Measurements from ENCODE around the gene KRTAP5-6.
"Not testable (repeated sequence)": the region's sequence is repeated elsewhere in the genome, so short reads cannot be mapped to it uniquely, and the experiment has no call there.

Gene KRTAP5-6

GRCh38 chr11:1696608-1697570 is at the start of gene KRTAP5-6:
KRTAP5-6 (plus strand) TSS chr11:1697195; CDS start chr11:1697246, 51 bp downstream.
- no peak for DNase-seq

- no peak for DNase-seq
Measured at GRCh38 chr11:1647901-1648652, 48.9 kb upstream of the KRTAP5-6 start.

GRCh38 chr11:1648653-1649420 is 48.2 kb upstream of the KRTAP5-6 start:
- DNase-seq: no peak

DNA sequence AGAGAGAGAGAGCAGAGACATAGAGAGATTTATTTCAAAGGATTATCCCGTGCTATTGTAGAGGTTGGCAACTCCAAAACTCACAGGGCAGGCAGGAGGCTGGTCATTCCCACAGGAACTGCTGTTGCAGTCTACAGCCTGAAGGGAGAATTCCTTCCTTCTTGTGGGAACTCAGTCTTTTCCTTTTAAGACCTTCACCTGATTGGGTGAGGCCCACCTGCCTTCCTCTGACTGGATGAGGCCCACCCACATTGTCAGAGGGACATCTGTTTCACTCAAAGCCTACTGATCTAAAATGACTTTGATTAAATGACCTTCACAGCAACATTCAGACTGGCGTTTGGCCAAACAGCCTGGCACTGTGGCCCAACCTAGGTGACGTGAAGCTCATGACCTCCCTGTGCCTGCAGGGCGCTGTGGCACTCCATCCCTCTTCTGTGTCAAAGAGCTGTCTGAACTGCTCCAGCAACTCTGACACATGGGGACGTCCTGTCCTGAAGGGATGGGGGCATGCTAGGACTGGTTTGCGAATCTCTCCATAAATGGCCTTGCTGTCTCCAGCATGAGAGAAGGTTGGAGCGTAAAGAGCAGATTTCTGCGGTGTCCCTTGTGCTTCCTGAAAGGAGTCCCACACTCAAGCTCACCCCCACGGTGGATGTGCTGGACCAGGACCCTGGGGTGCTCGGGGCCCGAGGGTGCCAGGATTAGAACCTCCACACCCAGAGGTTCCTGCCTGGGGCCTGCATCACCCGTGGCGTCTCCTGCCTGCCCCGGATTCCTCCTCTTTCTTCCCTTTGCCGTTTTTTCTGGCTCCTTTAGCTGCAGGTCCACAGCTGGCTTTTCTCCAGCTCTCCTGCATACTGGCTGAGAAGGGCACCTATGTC is 46.7 kb upstream of the KRTAP5-6 start:
- no peak for DNase-seq

- no peak for DNase-seq
Measured at GRCh38 chr11:1650918-1651262, 46.1 kb upstream of the KRTAP5-6 start.

DNA sequence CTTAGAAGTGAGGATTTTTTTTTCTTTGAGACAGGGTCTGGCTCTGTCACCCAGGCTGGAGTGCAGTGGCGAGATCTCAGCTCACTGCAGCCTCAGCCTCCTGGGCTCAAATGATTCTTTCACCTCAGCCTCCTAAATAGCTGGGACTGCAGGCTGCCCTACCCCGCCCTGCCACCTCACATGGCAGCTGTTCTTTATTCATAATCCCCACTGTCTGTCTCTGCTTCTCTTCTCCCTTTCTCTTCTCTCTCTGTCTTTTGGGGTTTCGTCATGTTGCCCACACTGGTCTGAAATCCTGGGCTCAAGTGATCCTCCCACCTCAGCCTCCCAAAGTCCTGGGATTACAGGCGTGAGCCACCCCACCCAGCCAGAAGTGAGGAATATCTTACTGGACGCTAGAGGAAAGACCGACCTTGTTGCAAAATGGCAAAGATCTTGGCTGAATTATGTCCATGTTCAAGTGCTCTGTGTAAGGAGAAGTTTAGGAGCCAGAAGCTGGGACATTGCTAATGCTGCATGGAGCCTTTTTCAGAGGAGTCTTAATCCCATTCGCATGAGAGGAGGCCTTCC is 45.5 kb upstream of the KRTAP5-6 start:
- DNase-seq: no peak

- DNase-seq: no peak
Measured at GRCh38 chr11:1652026-1652425, 45.0 kb upstream of the KRTAP5-6 start.

DNA sequence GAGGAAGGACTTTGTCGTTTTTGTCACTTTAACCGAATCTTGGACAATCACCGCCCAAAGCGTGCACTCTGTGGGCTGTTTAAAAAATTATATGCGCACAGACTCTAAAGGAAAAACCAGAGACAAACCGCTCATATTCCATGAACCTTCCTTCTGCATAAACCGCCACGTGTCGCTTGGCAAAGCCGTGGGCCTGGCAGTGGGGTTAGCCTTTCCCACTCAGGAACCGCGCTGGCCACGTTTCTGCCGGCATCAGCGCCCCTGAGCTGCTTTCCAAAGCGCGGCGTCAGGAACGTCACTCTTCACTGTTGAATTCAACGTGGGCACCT is 44.6 kb upstream of the KRTAP5-6 start:
- DNase-seq: no peak

DNA sequence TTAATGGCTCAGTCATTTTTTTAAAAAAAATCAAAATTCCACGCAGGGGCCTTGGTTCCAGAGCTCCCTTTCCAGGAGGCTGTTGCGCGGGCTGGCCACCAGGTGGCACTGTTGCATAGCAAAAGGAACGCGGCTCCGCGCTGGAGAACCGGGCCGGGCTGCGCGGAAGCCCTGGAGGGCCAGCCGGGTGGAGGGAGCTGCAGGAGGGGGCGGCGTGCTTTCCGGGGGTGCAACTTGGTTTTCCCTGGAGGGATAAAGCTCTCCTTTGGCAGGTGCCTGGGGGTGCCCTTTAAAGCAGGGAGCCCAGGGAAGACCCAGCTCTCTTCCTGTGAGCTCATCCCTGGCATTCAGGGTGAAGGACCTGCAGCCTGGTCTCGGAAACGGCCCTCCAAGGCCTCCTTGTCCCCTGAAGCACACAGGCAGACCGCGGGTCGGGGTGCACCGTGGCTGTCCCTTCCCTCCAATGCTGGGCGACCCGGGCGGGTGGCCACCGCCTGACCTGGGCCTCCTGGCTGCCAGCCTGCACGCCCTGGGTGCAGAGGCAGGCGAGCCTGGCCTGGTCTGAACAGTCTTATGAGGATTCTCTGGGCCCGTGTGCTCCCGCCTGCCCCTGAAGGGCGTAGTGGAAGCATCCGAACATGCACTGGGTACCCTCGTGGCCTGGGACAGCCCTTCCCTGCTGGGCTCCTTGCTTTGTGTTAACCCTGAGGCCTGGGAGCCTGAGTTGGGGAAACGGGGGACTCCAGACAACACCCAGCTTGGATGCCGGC is 44.0 kb upstream of the KRTAP5-6 start:
- DNase-seq: peak; percentile 89

DNA sequence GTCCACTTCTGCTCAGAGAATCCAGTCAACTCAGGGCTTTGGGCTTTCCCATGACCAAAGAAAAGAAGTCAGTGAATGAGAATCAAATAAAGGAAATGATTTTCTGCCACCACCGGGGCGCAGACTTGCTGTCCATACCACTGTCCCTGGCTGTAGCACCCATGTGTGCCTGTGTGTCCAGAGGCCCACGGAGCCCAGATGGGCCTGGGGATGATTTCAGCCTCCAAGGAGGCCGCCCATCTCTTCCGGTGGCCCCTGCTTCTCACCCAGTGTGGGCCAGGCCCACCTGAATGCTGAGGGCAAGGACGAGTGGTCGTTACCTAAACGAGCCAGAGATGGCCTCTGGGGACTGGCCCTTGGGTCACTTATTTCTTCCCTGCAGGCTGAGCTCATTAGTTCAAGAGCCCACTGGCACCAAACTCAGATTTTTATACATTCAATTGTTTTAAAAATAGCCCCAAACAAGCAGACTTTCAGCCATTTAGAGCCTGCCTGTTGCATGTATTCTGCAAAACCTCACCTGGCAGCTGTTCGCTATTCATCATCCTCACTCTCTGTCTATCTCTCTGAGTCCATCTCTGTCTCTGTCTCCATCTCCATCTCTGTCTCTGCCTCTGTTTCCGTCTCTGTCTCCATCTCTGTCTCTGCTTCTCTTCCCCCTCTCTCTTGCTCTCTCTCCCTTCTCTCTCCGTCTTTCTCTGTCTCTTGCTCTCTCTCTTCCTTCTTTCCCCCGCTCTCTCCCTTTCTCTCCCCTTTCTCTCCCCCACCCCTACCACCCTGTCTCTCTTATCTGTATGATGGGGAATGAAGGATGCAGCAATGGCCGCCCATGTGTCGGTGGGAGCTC is 43.2 kb upstream of the KRTAP5-6 start:
- DNase-seq: no peak

DNA sequence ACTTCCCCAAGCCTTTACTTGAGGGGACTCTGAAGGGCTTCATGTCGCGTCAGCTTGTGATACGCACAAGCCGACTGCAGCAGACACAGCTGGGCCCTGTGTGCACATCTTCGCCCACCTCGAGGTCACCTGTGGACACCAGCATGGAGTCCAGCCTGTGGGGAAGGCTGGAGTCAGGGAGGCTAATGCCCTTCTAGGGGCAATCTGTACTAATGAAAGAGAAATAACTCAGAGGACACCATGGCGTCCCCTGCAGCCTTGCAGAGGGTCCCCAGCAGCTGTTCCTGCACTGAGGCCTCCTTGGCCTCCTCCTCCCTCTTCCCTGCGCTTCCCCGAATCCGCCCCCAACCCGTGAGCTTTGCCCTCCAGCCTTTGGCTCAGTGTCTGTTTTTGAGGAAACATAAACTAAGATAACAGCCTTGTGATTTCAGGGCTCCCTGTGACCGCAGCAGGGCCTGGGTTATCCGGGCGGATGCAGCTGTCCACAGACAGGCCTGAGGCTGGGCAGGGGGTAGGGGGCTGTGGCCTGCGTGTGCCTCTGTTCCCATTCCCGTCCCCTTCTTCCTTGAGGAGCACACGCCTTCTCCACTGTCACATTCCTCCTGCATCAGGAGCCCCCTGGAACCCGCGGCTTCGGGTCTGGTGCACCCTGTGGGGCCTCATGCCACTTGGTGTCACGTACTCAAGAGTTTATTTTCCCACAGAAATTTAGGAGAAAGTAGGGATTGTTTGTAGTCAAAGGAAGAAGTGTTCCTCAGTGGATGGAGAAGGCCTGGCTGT is 42.4 kb upstream of the KRTAP5-6 start:
- DNase-seq: no peak

DNA sequence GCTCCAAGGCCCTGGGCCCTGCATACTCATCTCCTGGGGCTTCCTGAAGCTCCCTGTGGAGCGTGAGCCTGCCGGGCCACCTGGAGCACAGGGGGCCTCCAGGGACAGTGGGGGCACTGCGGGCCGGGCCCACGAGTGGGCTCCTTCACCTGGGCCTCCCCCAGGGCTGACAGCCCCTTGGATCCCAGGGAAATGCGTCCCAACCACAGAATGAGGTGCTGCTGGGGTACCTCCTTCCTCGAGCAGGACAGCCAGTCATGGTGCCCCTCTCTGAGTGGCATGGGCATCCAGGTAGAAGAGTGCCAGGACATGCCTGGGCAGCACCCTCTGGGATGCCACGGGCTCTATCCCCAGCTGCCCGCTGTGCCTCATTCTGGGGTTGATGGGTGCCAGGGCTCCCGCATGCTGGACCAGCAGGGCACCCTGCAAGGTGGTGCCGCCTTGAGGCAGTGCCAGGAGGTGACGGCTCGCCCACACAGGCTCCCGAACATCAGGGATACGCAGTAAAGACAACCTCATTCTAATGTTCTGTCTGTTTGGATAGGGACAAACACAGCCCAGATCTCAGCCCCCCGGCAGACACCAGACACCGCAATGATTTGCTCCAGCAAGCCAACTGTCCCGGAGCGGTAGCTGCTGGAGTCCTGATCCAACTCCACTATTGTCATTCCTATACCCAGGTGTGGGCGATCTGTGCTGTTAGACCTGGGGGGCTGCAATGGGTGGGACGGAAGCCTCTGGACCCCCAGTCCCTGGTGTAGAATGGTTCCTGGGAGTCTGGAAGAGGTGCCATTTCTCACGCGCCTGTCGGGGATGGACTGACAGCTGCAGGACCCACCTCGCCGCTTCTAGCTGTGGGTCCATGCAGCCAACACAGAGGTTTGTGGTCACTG is 41.6 kb upstream of the KRTAP5-6 start:
- no peak for DNase-seq

GRCh38 chr11:1656061-1656441 is 40.9 kb upstream of the KRTAP5-6 start:
- no peak for DNase-seq

- DNase-seq: no peak
Measured at GRCh38 chr11:1656670-1657069, 40.3 kb upstream of the KRTAP5-6 start.

DNA sequence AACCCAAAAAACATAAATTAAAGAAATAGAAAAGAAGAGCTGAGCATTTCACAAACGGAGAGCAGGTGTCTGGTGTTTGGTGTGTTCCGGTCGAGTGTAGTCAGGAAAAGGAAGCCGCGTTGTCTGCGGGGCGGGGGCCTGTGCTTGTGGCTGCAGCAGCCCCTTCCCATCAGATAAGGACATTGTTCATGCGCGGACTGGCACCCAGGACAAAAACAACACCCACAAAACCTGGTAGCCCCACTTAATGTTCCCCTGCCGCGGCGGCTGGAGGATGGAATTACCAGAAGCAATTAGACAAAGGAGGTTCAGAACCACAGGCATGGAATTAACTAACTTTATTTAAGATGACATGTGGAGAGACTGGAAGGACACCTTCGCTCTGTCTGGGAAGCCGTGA is 37.5 kb upstream of the KRTAP5-6 start:
- DNase-seq: no peak

GRCh38 chr11:1660111-1660867 is 36.7 kb upstream of the KRTAP5-6 start:
- no peak for DNase-seq

DNA sequence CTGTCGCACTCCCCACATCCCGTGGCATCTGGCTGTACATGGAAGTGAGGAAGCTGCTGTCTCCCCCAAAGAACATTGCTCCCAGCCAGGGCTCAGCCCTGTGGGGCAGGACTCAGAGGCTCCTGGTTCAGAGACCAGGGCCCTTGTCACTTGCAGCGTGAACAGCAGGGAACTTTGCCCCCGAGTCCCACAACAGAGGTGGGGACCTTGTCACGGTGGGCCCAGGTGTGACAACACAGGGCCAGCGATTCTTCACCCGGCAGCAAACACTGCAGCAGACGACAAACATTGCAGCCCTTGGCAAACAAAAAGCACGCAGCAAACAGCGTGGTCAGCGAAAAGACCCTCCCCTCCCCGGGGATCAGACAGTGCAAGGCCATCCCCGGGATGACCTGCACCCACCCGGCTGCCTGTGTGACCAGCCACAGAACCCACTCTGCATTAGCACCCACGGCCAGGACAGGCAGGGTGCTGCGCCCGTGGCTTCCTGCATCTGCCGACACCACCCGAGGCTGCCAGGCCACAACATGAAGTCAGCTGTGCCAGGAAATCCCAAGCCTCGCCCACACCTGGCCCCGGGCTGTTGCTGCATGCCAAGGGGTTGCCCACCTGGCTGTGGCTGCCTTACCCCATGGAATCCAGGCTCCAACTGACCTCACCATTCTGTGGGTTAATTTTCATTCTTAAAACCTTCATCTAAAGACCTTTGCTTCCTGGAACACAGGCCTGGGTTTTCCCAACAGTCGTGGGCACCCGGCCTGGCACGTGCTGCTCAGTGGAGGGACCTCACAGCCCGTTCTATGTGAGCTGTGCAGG is 35.3 kb upstream of the KRTAP5-6 start:
- not testable (repeated sequence) for DNase-seq

Measured in right forelimb (tissue), 1 donor.